Neutrophil (primary cell): ENCODE measurements around the gene TGFBRAP1.

ENCODE experiments used
- H3K27ac ChIP-seq: fragments of 200-600 bp; sonication (generic); 2 replicates; pipeline ENCODE4 v1.5.1; 2016; ENCODE audit warnings: mild to moderate bottlenecking, moderate library complexity
- H3K27me3 ChIP-seq: fragments of 200-600 bp; sonication (generic); 2 replicates; pipeline ENCODE4 v1.6.0; 2016; ENCODE audit warnings: mild to moderate bottlenecking
- H3K36me3 ChIP-seq: fragments of 200-600 bp; sonication (generic); 2 replicates; pipeline ENCODE4 v1.5.1; 2017
- H3K4me1 ChIP-seq, 2 experiments: fragments of 200-600 bp in 1 of 2; sonication (generic) in 1 of 2; 1 replicate in 1 of 2; 2 replicates in 1 of 2; pipeline versions ENCODE4 v1.5.1 to v1.6.1; 2013 to 2016; ENCODE audit warnings: low read depth in 1 of 2, low read length in 1 of 2, mild to moderate bottlenecking in 1 of 2, moderate library complexity in 1 of 2; ENCODE audit not compliant: control insufficient read depth in 1 of 2, insufficient read depth in 1 of 2
- H3K4me3 ChIP-seq, 2 experiments: fragments of 200-600 bp in 1 of 2; sonication (generic) in 1 of 2; 1 replicate in 1 of 2; 2 replicates in 1 of 2; pipeline ENCODE4 v1.5.1; 2013 to 2016; ENCODE audit warnings: low read depth in 1 of 2, low read length in 1 of 2, mild to moderate bottlenecking in 1 of 2, moderate library complexity in 1 of 2
- H3K9me3 ChIP-seq: fragments of 200-600 bp; sonication (generic); 2 replicates; pipeline ENCODE4 v1.5.1; 2016
- CTCF ChIP-seq: fragments of 200-600 bp; sonication (generic); IDR thresholded peaks from 2 replicates; pipeline ENCODE4 v1.5.1; 2016; ENCODE audit warnings: antibody characterized with exemption

Gene TGFBRAP1

GRCh38 chr2:105237045-105237765 lies 92.3 kb downstream of the TGFBRAP1 start:
- H3K36me3 ChIP-seq, result no peaks in the 10 kb centered on the region
- no peaks in the 10 kb centered on the region for H3K9me3 ChIP-seq
- H3K4me1 ChIP-seq, result peaks cover 0 to 7% of the 10 kb centered on the region in 2 experiments
- H3K27ac ChIP-seq, result no peak overlapping the region
- peaks cover 33% of the 10 kb centered on the region for H3K27me3 ChIP-seq
- no peak for TF ChIP-seq CTCF
- H3K4me3 ChIP-seq, result no peak overlapping the region

GRCh38 chr2:105236060-105236424 lies 93.5 kb downstream of the TGFBRAP1 start:
- H3K4me3 ChIP-seq, result no peak overlapping the region
- TF ChIP-seq CTCF, result no peak

GRCh38 chr2:105235388-105236059 lies 94.0 kb downstream of the TGFBRAP1 start:
- TF ChIP-seq CTCF, result no peak
- Histone ChIP-seq H3K4me1 (peaks cover 0 to 7% of the 10 kb centered on the region in 2 experiments), H3K27ac (no peak overlapping the region), H3K27me3 (peaks cover 33% of the 10 kb centered on the region), H3K4me3 (no peak overlapping the region), H3K36me3 (no peaks in the 10 kb centered on the region), H3K9me3 (no peaks in the 10 kb centered on the region)

More at GRCh38 chr2:105236060-105236424, 93.5 kb downstream of the TGFBRAP1 start:
- no peak overlapping the region for H3K27ac ChIP-seq
- H3K4me1 ChIP-seq, result peaks cover 0 to 7% of the 10 kb centered on the region in 2 experiments
- H3K27me3 ChIP-seq, result peaks cover 33% of the 10 kb centered on the region
- H3K36me3 ChIP-seq, result no peaks in the 10 kb centered on the region
- H3K9me3 ChIP-seq, result no peaks in the 10 kb centered on the region

- Histone ChIP-seq H3K27ac (no peak overlapping the region), H3K4me3 (no peak overlapping the region), H3K36me3 (no peaks in the 10 kb centered on the region), H3K4me1 (no peaks in the 10 kb centered on the region), H3K9me3 (no peaks in the 10 kb centered on the region), H3K27me3 (peaks cover 11% of the 10 kb centered on the region)
- TF ChIP-seq CTCF, result no peak
Observed at GRCh38 chr2:105231232-105231619, 98.3 kb downstream of the TGFBRAP1 start.

- Histone ChIP-seq H3K36me3 (no peaks in the 10 kb centered on the region), H3K27me3 (no peaks in the 10 kb centered on the region), H3K9me3 (no peaks in the 10 kb centered on the region), H3K4me1 (no peaks in the 10 kb centered on the region), H3K4me3 (no peak overlapping the region), H3K27ac (no peak overlapping the region)
- no peak for TF ChIP-seq CTCF
Observed at GRCh38 chr2:105224444-105224843, 105.1 kb downstream of the TGFBRAP1 start.
